Body of pancreas (tissue), 4 donors: Measurements from ENCODE around the gene CCDC138.

Source experiments
- POLR2A ChIP-seq, 3 donors: fragments of 450-650 bp; IDR thresholded peaks; one replicate each; pipeline ENCODE4 v1.6.1; 2016; ENCODE audit warnings: antibody characterized with exemption in 3 of 3, mild to moderate bottlenecking in 2 of 3
- TF ChIP-seq, protein P1 (sequence below), 7 experiments: fragments of 450-650 bp in 4 of 7; fragments of 200-600 bp in 3 of 7; sonication (generic) in 3 of 7; IDR thresholded peaks; one replicate each; pipeline ENCODE4 v1.5.1; 2016 to 2019; ENCODE audit warnings: antibody characterized with exemption in 7 of 7

DNA sequence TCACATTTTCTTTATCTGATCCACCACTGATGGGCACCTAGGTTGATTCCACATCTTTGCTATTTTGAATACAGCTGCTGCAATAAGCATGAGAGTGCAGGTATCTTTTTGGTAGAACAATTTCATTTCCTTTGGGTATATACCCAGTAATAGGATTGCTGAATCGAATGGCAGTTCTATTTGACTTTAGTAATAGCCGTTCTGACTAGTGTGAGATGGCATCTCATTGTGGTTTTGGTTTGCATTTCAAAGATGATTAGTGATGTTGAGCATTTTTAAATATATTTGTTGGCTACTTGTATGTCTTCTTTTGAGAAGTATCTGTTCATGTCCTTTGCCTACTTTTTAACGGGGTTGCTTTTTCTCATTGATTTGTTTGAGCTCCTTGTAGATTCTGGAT is 72.3 kb downstream of the CCDC138 start:
- TF ChIP-seq, protein P1, sequence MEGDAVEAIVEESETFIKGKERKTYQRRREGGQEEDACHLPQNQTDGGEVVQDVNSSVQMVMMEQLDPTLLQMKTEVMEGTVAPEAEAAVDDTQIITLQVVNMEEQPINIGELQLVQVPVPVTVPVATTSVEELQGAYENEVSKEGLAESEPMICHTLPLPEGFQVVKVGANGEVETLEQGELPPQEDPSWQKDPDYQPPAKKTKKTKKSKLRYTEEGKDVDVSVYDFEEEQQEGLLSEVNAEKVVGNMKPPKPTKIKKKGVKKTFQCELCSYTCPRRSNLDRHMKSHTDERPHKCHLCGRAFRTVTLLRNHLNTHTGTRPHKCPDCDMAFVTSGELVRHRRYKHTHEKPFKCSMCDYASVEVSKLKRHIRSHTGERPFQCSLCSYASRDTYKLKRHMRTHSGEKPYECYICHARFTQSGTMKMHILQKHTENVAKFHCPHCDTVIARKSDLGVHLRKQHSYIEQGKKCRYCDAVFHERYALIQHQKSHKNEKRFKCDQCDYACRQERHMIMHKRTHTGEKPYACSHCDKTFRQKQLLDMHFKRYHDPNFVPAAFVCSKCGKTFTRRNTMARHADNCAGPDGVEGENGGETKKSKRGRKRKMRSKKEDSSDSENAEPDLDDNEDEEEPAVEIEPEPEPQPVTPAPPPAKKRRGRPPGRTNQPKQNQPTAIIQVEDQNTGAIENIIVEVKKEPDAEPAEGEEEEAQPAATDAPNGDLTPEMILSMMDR (IDR thresholded peaks at IDR 0.05), result no peak
- no peak for TF ChIP-seq POLR2A (IDR thresholded peaks at IDR 0.05)
